Fibroblast of lung (primary cell): ENCODE data around the gene KCNJ13. TPM values are rescaled to one million over a fixed set of nuclear protein-coding genes. Genes with fewer than 3 reads are reported as not detected.

ENCODE experiments used
- DNase-seq, 2 donors: peaks; one replicate each; pipeline versions ENCODE4 v3.0.0 to v3.0.0-alpha.2; 2010; ENCODE audit warnings: low read depth in 2 of 2
- H2AFZ ChIP-seq: 2 replicates; pipeline ENCODE4 v1.5.1; 2012; ENCODE audit warnings: low read length, control low read depth, inconsistent platforms
- H3K27ac ChIP-seq: 2 replicates; pipeline ENCODE4 v1.5.1; 2011; ENCODE audit warnings: low read length, control low read depth; ENCODE audit not compliant: insufficient read depth
- H3K27me3 ChIP-seq: 2 replicates; pipeline ENCODE4 v1.5.1; 2011; ENCODE audit warnings: mild to moderate bottlenecking, low read length; ENCODE audit not compliant: control insufficient read depth, insufficient read depth
- H3K36me3 ChIP-seq: 2 replicates; pipeline ENCODE4 v1.5.1; 2011; ENCODE audit warnings: low read length; ENCODE audit not compliant: control insufficient read depth, insufficient read depth
- H3K4me1 ChIP-seq: 2 replicates; pipeline ENCODE4 v1.5.1; 2011; ENCODE audit warnings: low read length; ENCODE audit not compliant: control insufficient read depth, insufficient read depth; ENCODE audit errors: extremely low read depth
- H3K4me2 ChIP-seq: 2 replicates; pipeline ENCODE4 v1.5.1; 2011; ENCODE audit warnings: low read length, control low read depth; ENCODE audit not compliant: insufficient read depth; ENCODE audit errors: extremely low read depth
- H3K4me3 ChIP-seq, 4 experiments: fragments of 200-600 bp in 1 of 4; sonication (generic) in 1 of 4; replicated peaks in 1 of 4; 2 replicates each; pipeline ENCODE4 v1.5.1; 2011 to 2016; ENCODE audit warnings: low read length in 4 of 4, low read depth in 3 of 4, mild to moderate bottlenecking in 3 of 4, control low read depth in 2 of 4, inconsistent platforms in 1 of 4, mixed read lengths in 1 of 4; ENCODE audit not compliant: insufficient read depth in 1 of 4; ENCODE audit errors: control extremely low read depth in 1 of 4
- H3K79me2 ChIP-seq: 2 replicates; pipeline ENCODE4 v1.5.1; 2012; ENCODE audit warnings: mild to moderate bottlenecking, low read length, inconsistent platforms; ENCODE audit not compliant: control insufficient read depth, insufficient read depth
- H3K9ac ChIP-seq: 2 replicates; pipeline ENCODE4 v1.5.1; 2011; ENCODE audit warnings: mild to moderate bottlenecking, low read length, control low read depth; ENCODE audit not compliant: insufficient read depth
- H3K9me3 ChIP-seq: 2 replicates; pipeline ENCODE4 v1.5.1; 2012; ENCODE audit warnings: low read depth, low read length; ENCODE audit not compliant: control insufficient read depth, insufficient read depth
- H4K20me1 ChIP-seq: 2 replicates; pipeline ENCODE4 v1.5.1; 2011; ENCODE audit warnings: low read length; ENCODE audit not compliant: control insufficient read depth, insufficient read depth; ENCODE audit errors: extremely low read depth
- EZH2 ChIP-seq: IDR thresholded peaks from 2 replicates; pipeline ENCODE4 v1.5.1; 2012; ENCODE audit warnings: low read length, control low read depth, mild to moderate bottlenecking; ENCODE audit errors: missing control alignments
- polyA plus RNA-seq, 2 donors: library from polyadenylated mRNA; depleted of rRNA in 1 of 2; stranded (reverse) in 1 of 2; unstranded in 1 of 2; fragments of >200 nt; gene quantifications; 2 replicates each; pipeline ENCODE4 v1.2.1, GENCODE V29; 2011 to 2012; ENCODE audit warnings: missing spikeins in 1 of 2
- total RNA-seq: library from RNA; depleted of rRNA; stranded (reverse); fragments of >200 nt; gene quantifications from 2 replicates; pipeline ENCODE4 v1.2.1, GENCODE V29; 2014
- TF ChIP-seq, protein P1 (sequence below), 2 donors: IDR thresholded peaks in 1 of 2; conservative IDR thresholded peaks in 1 of 2; 1 replicate in 1 of 2; 2 replicates in 1 of 2; pipeline ENCODE4 v1.5.1; 2011 to 2012; ENCODE audit warnings: low read length in 2 of 2, control low read depth in 1 of 2, inconsistent platforms in 1 of 2, low read depth in 1 of 2, mild to moderate bottlenecking in 1 of 2

KCNJ13 gene
- total and polyA plus RNA-seq, 2 donors (not counting 1 experiment from before 2014, with no cell fraction given), result not detected

DNA sequence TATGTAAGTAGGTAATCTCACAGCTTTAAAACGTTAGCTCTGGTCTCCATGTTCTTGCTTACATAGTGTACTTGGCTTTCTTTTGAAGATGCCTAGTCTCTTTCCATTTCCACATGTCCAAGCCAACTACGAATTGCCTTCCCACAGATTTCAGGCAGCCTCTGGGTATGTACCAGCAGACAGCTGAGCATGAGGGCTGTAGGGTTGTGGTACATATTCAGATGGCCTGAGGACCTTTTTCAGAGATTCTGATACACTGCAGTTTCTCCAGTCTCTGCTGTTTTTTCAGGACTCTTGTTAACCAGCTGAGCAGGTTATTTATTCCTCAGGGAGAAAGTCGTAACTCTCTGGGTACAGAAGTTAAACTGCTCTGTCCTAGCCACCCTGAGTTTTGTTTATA, 3.1 kb upstream of the KCNJ13 start:
- H4K20me1 ChIP-seq, result no peaks in the 10 kb centered on the region
- TF ChIP-seq EZH2, result no peak
- TF ChIP-seq, protein P1, sequence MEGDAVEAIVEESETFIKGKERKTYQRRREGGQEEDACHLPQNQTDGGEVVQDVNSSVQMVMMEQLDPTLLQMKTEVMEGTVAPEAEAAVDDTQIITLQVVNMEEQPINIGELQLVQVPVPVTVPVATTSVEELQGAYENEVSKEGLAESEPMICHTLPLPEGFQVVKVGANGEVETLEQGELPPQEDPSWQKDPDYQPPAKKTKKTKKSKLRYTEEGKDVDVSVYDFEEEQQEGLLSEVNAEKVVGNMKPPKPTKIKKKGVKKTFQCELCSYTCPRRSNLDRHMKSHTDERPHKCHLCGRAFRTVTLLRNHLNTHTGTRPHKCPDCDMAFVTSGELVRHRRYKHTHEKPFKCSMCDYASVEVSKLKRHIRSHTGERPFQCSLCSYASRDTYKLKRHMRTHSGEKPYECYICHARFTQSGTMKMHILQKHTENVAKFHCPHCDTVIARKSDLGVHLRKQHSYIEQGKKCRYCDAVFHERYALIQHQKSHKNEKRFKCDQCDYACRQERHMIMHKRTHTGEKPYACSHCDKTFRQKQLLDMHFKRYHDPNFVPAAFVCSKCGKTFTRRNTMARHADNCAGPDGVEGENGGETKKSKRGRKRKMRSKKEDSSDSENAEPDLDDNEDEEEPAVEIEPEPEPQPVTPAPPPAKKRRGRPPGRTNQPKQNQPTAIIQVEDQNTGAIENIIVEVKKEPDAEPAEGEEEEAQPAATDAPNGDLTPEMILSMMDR (conservative IDR thresholded peaks at IDR 0.05 in 1 of 2, IDR thresholded peaks at IDR 0.05 in 1 of 2; ENCODE audit: low read depth in 1 of 2, low read length in 2 of 2), result no peak
- H3K27me3 ChIP-seq, result no peaks in the 10 kb centered on the region
- H3K36me3 ChIP-seq, result no peaks in the 10 kb centered on the region
- no peaks in the 10 kb centered on the region for H3K79me2 ChIP-seq
- no peak overlapping the region for H3K27ac ChIP-seq
- no peaks in the 10 kb centered on the region for H3K4me1 ChIP-seq
- H3K9me3 ChIP-seq, result no peaks in the 10 kb centered on the region
- H2AFZ ChIP-seq, result no peak overlapping the region
- no peak overlapping the region for H3K9ac ChIP-seq
- H3K4me2 ChIP-seq, result no peak overlapping the region
- H3K4me3 ChIP-seq, result no peak overlapping the region
- DNase-seq, result no peak

- Histone ChIP-seq H3K4me1 (no peaks in the 10 kb centered on the region), H3K9ac (no peak overlapping the region), H3K4me3 (no peak overlapping the region), H3K9me3 (no peaks in the 10 kb centered on the region), H3K79me2 (no peaks in the 10 kb centered on the region), H4K20me1 (no peaks in the 10 kb centered on the region), H3K4me2 (no peak overlapping the region), H3K36me3 (no peaks in the 10 kb centered on the region), H3K27ac (no peak overlapping the region), H3K27me3 (no peaks in the 10 kb centered on the region), H2AFZ (no peak overlapping the region)
- DNase-seq, result no peak
- TF ChIP-seq EZH2, result no peak
- TF ChIP-seq, protein P1 (conservative IDR thresholded peaks at IDR 0.05 in 1 of 2, IDR thresholded peaks at IDR 0.05 in 1 of 2; ENCODE audit: low read depth in 1 of 2, low read length in 2 of 2), result no peak
These were observed 911 bp upstream of the KCNJ13 start for GRCh38 chr2:232777276-232777675.

DNA sequence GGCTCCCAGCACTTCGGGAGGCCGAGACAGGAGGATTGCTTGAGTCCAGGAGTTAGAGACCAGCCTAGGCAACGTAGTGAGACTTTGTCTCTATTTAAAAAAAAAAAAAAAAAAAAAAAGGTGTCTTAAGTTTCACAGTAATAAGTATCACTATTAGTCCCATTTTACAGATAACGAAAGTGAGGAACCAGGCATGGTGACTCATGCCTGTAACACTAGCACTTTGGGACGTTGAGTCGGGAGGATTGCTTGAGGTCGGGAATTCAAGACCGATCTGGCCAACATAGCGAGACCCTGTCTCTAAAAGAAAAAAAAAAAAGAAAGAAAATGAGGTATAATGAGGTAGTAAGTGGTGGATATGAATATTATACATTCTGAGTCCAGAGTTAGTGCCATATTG, 2.5 kb downstream of the KCNJ13 start:
- Histone ChIP-seq H3K27ac (no peak overlapping the region), H3K4me1 (no peaks in the 10 kb centered on the region), H3K9ac (no peak overlapping the region), H4K20me1 (no peaks in the 10 kb centered on the region), H3K36me3 (peaks cover 5% of the 10 kb centered on the region), H3K4me2 (no peak overlapping the region), H3K4me3 (no peak overlapping the region), H3K9me3 (no peaks in the 10 kb centered on the region), H3K79me2 (no peaks in the 10 kb centered on the region), H3K27me3 (no peaks in the 10 kb centered on the region), H2AFZ (no peak overlapping the region)
- DNase-seq, result no peak
- TF ChIP-seq, protein P1 (conservative IDR thresholded peaks at IDR 0.05 in 1 of 2, IDR thresholded peaks at IDR 0.05 in 1 of 2; ENCODE audit: low read depth in 1 of 2, low read length in 2 of 2), result no peak
- no peak for TF ChIP-seq EZH2
